SK-N-SH treated with all-trans-retinoic acid at 6 μM for 48 hours (cell line): ENCODE measurements around the gene AMFR.

Experiments used
- ATAC-seq: fragments of 200-7000 bp; cut with Tn5 transposase; 3 replicates; pipeline ENCODE4 v1.9.1; 2020; ENCODE audit warnings: mild to moderate bottlenecking, moderate library complexity
- ARNTL ChIP-seq: fragments of 450-650 bp; formaldehyde crosslinking; IDR thresholded peaks from 2 replicates; pipeline ENCODE4 v1.5.0; 2020; ENCODE audit warnings: low read depth, mild to moderate bottlenecking, moderate library complexity, borderline replicate concordance
- BACH2 ChIP-seq: fragments of 250-450 bp; sonication (Bioruptor Pico); IDR thresholded peaks from 2 replicates; pipeline ENCODE4 v1.9.0; 2021; ENCODE audit warnings: mild to moderate bottlenecking, borderline replicate concordance
- CSDC2 ChIP-seq: fragments of 250-450 bp; sonication (Bioruptor Pico); IDR thresholded peaks from 2 replicates; pipeline ENCODE4 v1.5.0; 2020; ENCODE audit warnings: mild to moderate bottlenecking, moderate library complexity
- CSRNP3 ChIP-seq: fragments of 250-450 bp; sonication (Bioruptor Pico); IDR thresholded peaks from 2 replicates; pipeline ENCODE4 v1.5.1; 2021; ENCODE audit warnings: mild to moderate bottlenecking, moderate library complexity
- GLIS3 ChIP-seq: fragments of 250-450 bp; sonication (Bioruptor Pico); IDR thresholded peaks from 2 replicates; pipeline ENCODE4 v1.5.0; 2020; ENCODE audit warnings: mild to moderate bottlenecking, moderate library complexity
- ISL1 ChIP-seq: fragments of 250-450 bp; sonication (Bioruptor Pico); IDR thresholded peaks from 2 replicates; pipeline ENCODE4 v2.1.2; 2022; ENCODE audit warnings: mild to moderate bottlenecking, moderate library complexity
- OSR1 ChIP-seq: fragments of 250-450 bp; sonication (Bioruptor Pico); IDR thresholded peaks from 2 replicates; pipeline ENCODE4 v1.8.0; 2022; ENCODE audit warnings: moderate library complexity, mild to moderate bottlenecking, inconsistent platforms
- PPARA ChIP-seq: fragments of 250-450 bp; sonication (Bioruptor Pico); IDR thresholded peaks from 2 replicates; pipeline ENCODE4 v1.5.0; 2020; ENCODE audit warnings: mild to moderate bottlenecking, borderline replicate concordance
- RARB ChIP-seq: fragments of 250-450 bp; sonication (Bioruptor Pico); IDR thresholded peaks from 2 replicates; pipeline ENCODE4 v1.8.0; 2021; ENCODE audit warnings: mild to moderate bottlenecking, moderate library complexity
- TCF4 ChIP-seq: fragments of 250-450 bp; sonication (Bioruptor Pico); IDR thresholded peaks from 2 replicates; pipeline ENCODE4 v1.8.0; 2021; ENCODE audit warnings: mild to moderate bottlenecking, moderate library complexity, borderline replicate concordance
- TOX ChIP-seq: fragments of 250-450 bp; sonication (Bioruptor Pico); IDR thresholded peaks from 2 replicates; pipeline ENCODE4 v1.8.0; 2021; ENCODE audit warnings: mild to moderate bottlenecking, moderate library complexity, borderline replicate concordance
- ZC3H10 ChIP-seq: fragments of 250-450 bp; sonication (Bioruptor Pico); IDR thresholded peaks from 2 replicates; pipeline ENCODE4 v1.5.1; 2021; ENCODE audit warnings: mild to moderate bottlenecking, moderate library complexity
- ZFP3 ChIP-seq: fragments of 250-450 bp; sonication (Bioruptor Pico); IDR thresholded peaks from 2 replicates; pipeline ENCODE4 v1.5.0; 2020; ENCODE audit warnings: mild to moderate bottlenecking, moderate library complexity
- ZFP30 ChIP-seq: fragments of 450-650 bp; formaldehyde crosslinking; IDR thresholded peaks from 2 replicates; pipeline ENCODE4 v1.5.0; 2022; ENCODE audit warnings: mild to moderate bottlenecking, moderate library complexity
- ZNF565 ChIP-seq: fragments of 450-650 bp; formaldehyde crosslinking; conservative IDR thresholded peaks from 2 replicates; pipeline ENCODE4 v1.5.0; 2020; ENCODE audit warnings: low read depth, mild to moderate bottlenecking, moderate library complexity
- ZNF70 ChIP-seq: fragments of 450-650 bp; formaldehyde crosslinking; IDR thresholded peaks from 2 replicates; pipeline ENCODE4 v1.5.0; 2020; ENCODE audit warnings: mild to moderate bottlenecking, moderate library complexity
- ZNF8 ChIP-seq: fragments of 450-650 bp; formaldehyde crosslinking; IDR thresholded peaks from 2 replicates; pipeline ENCODE4 v1.5.0; 2020; ENCODE audit warnings: mild to moderate bottlenecking, moderate library complexity
- TF ChIP-seq, protein P1 (sequence below): fragments of 250-450 bp; sonication (Bioruptor Pico); IDR thresholded peaks from 2 replicates; pipeline ENCODE4 v1.5.1; 2020; ENCODE audit warnings: low read depth, mild to moderate bottlenecking, moderate library complexity
- TF ChIP-seq, protein P2 (sequence below): fragments of 250-450 bp; sonication (Bioruptor Pico); IDR thresholded peaks from 2 replicates; pipeline ENCODE4 v1.8.0; 2020; ENCODE audit warnings: mild to moderate bottlenecking, moderate library complexity, borderline replicate concordance
- TF ChIP-seq, protein P3 (sequence below): fragments of 250-450 bp; sonication (Bioruptor Pico); IDR thresholded peaks from 2 replicates; pipeline ENCODE4 v1.5.0; 2020; ENCODE audit warnings: mild to moderate bottlenecking, moderate library complexity

AMFR gene

DNA sequence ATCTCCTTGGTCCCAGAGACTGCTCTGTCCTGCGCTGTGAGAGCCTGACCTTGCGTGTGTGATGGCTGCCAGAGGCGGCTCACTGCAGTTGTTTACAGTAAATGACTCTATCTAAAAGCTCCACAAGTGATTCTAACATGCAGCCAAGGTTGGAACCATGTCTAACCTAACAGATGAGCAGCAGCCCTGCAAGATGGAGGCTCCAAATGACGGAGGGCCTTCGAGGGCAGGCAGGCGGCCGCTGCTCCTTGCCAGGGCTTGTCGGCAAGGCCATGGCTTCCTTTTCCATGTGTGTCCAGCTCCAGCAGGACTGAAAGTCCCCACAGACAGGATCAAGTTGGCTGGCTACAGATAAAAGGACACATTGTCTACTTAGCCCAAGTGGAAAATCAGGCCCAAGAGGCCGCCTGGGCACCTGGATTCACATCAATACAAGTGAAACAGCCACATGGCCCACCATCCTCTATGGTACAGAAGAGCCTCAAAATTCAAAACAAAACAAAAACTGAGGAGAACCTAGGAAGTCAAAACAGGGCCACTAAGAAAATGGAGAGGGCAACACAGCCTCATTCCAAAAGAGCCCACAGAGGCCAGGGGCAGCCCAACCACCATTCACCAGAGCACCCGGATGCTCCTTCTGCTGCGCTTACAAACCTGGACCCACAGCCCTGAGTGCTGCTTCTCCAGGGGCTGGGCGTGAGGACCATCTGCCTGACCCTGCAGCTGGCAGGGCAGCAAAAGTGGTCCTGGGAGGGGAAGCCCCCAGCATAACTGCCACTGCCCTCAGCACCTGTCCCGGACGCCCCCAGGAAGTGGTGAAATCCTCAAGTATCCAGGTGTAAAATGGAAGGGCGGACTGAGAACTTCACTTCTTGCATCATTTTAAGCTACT lies 65.0 kb downstream of the AMFR start (continued):
- TF ChIP-seq ISL1 (no peak), ZNF70 (no peak), ZFP30 (CRISPR knock-in tag) (no peak), PPARA (no peak)
- TF ChIP-seq, all 23 proteins: peak for 0

DNA sequence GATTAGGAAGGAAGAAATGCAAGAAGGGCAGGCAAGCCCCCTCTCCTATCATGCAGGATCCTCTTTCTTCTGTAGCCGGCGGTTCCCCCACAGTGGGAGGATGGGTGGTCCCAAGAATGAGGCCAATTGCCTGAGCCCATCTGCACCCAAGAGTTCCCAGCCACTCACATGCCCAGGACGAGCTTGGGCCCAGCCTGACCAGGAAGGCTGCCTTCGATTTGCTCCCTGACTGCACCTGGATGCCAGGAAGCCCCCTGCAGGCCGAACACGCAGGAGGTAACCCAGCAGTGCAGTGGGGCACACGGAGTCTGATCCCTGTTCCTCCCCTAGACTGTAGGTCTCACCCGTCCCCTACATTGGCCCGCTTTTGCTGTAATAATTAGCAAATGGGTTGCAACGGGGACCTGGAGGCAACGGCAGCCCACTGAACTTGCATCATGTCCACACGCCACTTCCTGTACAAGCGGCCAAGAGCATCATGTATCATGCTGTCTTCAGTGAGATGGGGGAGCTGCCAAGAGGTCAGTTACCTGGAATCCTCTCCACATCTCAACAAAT lies 67.5 kb downstream of the AMFR start:
- no peak for ATAC-seq
- TF ChIP-seq ZNF565 (no peak), BACH2 (CRISPR knock-in tag) (no peak), ISL1 (no peak), RARB (no peak), ZNF8 (CRISPR knock-in tag) (no peak), CSDC2 (CRISPR knock-in tag) (no peak), TCF4 (no peak), GLIS3 (CRISPR knock-in tag) (no peak), CSRNP3 (CRISPR knock-in tag) (no peak), PPARA (no peak), TOX (CRISPR knock-in tag) (no peak), ZNF70 (no peak), ZFP3 (CRISPR knock-in tag) (no peak), ZC3H10 (CRISPR knock-in tag) (no peak)
- TF ChIP-seq, protein P1, sequence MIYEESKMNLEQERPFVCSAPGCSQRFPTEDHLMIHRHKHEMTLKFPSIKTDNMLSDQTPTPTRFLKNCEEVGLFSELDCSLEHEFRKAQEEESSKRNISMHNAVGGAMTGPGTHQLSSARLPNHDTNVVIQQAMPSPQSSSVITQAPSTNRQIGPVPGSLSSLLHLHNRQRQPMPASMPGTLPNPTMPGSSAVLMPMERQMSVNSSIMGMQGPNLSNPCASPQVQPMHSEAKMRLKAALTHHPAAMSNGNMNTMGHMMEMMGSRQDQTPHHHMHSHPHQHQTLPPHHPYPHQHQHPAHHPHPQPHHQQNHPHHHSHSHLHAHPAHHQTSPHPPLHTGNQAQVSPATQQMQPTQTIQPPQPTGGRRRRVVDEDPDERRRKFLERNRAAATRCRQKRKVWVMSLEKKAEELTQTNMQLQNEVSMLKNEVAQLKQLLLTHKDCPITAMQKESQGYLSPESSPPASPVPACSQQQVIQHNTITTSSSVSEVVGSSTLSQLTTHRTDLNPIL = no peak
- TF ChIP-seq, protein P2, sequence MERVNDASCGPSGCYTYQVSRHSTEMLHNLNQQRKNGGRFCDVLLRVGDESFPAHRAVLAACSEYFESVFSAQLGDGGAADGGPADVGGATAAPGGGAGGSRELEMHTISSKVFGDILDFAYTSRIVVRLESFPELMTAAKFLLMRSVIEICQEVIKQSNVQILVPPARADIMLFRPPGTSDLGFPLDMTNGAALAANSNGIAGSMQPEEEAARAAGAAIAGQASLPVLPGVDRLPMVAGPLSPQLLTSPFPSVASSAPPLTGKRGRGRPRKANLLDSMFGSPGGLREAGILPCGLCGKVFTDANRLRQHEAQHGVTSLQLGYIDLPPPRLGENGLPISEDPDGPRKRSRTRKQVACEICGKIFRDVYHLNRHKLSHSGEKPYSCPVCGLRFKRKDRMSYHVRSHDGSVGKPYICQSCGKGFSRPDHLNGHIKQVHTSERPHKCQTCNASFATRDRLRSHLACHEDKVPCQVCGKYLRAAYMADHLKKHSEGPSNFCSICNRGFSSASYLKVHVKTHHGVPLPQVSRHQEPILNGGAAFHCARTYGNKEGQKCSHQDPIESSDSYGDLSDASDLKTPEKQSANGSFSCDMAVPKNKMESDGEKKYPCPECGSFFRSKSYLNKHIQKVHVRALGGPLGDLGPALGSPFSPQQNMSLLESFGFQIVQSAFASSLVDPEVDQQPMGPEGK (CRISPR knock-in tag) = no peak
- TF ChIP-seq, protein P3, sequence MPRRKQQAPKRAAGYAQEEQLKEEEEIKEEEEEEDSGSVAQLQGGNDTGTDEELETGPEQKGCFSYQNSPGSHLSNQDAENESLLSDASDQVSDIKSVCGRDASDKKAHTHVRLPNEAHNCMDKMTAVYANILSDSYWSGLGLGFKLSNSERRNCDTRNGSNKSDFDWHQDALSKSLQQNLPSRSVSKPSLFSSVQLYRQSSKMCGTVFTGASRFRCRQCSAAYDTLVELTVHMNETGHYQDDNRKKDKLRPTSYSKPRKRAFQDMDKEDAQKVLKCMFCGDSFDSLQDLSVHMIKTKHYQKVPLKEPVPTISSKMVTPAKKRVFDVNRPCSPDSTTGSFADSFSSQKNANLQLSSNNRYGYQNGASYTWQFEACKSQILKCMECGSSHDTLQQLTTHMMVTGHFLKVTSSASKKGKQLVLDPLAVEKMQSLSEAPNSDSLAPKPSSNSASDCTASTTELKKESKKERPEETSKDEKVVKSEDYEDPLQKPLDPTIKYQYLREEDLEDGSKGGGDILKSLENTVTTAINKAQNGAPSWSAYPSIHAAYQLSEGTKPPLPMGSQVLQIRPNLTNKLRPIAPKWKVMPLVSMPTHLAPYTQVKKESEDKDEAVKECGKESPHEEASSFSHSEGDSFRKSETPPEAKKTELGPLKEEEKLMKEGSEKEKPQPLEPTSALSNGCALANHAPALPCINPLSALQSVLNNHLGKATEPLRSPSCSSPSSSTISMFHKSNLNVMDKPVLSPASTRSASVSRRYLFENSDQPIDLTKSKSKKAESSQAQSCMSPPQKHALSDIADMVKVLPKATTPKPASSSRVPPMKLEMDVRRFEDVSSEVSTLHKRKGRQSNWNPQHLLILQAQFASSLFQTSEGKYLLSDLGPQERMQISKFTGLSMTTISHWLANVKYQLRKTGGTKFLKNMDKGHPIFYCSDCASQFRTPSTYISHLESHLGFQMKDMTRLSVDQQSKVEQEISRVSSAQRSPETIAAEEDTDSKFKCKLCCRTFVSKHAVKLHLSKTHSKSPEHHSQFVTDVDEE (CRISPR knock-in tag) = no peak

DNA sequence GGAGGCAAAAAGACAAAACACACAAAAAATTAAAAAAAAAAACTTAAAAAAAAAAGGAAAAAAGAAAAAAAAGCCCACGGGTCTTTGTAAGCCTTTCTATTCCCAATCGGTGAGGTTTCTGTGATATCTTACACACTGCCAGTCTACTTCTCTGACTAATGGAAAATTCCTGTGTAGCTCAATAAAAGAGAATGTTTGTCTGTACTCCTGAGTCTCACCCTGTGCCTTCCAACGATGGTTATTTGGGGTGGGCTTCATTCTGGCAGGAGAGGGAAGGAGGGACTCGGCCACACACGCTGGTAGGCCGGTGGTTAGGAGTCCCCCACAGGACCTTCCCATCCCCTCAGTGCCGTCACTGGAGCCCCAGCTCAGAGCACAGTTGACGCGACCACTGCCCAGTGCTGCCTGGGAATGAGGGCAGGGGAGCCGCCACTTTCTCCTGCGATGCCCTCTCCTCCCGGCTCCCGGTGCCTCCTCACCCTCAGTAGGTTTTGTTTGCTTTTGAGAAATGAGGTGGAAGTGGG lies 68.0 kb downstream of the AMFR start:
- no peak for TF ChIP-seq OSR1 (CRISPR knock-in tag)
- no peak for TF ChIP-seq RARB
- TF ChIP-seq, protein P3 (CRISPR knock-in tag) = no peak
- no peak for TF ChIP-seq ARNTL (CRISPR knock-in tag)
- no peak for TF ChIP-seq CSRNP3 (CRISPR knock-in tag)
- TF ChIP-seq, protein P2 (CRISPR knock-in tag) = no peak
- no peak for TF ChIP-seq ZC3H10 (CRISPR knock-in tag)
- no peak for TF ChIP-seq TOX (CRISPR knock-in tag)
- ATAC-seq = peak; percentile 23
